ENCODE measurements around the gene CHPF.

Gene CHPF

DNA sequence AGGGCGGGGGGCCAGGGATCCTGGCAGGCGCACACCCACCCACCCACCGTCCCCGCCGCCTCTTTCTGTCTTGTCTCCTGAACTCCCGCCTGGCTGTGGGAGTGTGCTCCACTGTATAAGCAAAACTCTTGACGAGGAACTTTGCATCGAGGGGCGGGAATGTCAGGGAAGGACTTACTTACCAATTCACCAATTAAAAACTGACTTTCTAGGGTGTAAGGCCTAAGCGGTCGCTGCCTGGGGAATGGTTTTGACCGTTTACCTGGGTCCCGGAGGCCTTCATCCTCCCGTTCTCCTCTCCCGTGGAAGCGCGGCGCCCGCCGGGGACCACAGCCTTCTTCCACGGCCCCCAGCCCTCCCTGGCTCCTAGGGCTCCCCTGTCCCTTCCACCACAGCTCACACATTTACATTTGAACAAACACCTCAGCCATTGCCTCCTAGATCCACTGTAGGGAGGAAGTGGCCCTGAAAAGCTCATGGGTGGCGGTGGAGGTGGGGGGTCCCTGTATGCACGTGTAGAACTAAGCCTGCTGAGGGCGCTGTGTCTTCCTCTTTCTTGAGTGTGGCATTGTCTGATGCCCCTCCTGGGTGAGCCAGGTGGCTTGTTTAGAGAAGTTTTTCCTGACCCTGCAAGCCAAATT, 20.5 kb downstream of the CHPF start:
- no peak overlapping the region for H3K27ac ChIP-seq (ENCODE audit: low read depth in 2 of 2, low read length in 2 of 2)
- H3K27me3 ChIP-seq (ENCODE audit: control insufficient read depth in 2 of 2, insufficient read depth in 2 of 2, low read length in 2 of 2), result peaks cover 41 to 59% of the 10 kb centered on the region in 2 donors
- no peaks in the 10 kb centered on the region for H3K9me3 ChIP-seq (ENCODE audit: control insufficient read depth in 2 of 2, low read length in 2 of 2)

GRCh38 chr2:219522111-219523030, 21.2 kb downstream of the CHPF start:
- Histone ChIP-seq H3K27ac (ENCODE audit: low read depth in 2 of 2, low read length in 2 of 2) (no peak overlapping the region), H3K36me3 (ENCODE audit: control insufficient read depth in 2 of 2, insufficient read depth in 2 of 2, low read length in 2 of 2) (no peaks in the 10 kb centered on the region), H3K9me3 (ENCODE audit: control insufficient read depth in 2 of 2, low read length in 2 of 2) (no peaks in the 10 kb centered on the region), H3K9ac (ENCODE audit: low read depth in 1 of 2, low read length in 2 of 2) (no peak overlapping the region), H3K27me3 (ENCODE audit: control insufficient read depth in 2 of 2, insufficient read depth in 2 of 2, low read length in 2 of 2) (peaks cover 46 to 61% of the 10 kb centered on the region in 2 donors), H3K4me1 (ENCODE audit: control insufficient read depth in 2 of 2, insufficient read depth in 2 of 2, low read length in 2 of 2) (no peaks in the 10 kb centered on the region), H3K4me3 (ENCODE audit: low read length in 2 of 2) (no peak overlapping the region)

More for the DNA sequence above, 20.5 kb downstream of the CHPF start:
- Histone ChIP-seq H3K4me3 (ENCODE audit: low read length in 2 of 2) (no peak overlapping the region), H3K9ac (ENCODE audit: low read depth in 1 of 2, low read length in 2 of 2) (no peak overlapping the region), H3K4me1 (ENCODE audit: control insufficient read depth in 2 of 2, insufficient read depth in 2 of 2, low read length in 2 of 2) (no peaks in the 10 kb centered on the region), H3K36me3 (ENCODE audit: control insufficient read depth in 2 of 2, insufficient read depth in 2 of 2, low read length in 2 of 2) (no peaks in the 10 kb centered on the region)

DNA sequence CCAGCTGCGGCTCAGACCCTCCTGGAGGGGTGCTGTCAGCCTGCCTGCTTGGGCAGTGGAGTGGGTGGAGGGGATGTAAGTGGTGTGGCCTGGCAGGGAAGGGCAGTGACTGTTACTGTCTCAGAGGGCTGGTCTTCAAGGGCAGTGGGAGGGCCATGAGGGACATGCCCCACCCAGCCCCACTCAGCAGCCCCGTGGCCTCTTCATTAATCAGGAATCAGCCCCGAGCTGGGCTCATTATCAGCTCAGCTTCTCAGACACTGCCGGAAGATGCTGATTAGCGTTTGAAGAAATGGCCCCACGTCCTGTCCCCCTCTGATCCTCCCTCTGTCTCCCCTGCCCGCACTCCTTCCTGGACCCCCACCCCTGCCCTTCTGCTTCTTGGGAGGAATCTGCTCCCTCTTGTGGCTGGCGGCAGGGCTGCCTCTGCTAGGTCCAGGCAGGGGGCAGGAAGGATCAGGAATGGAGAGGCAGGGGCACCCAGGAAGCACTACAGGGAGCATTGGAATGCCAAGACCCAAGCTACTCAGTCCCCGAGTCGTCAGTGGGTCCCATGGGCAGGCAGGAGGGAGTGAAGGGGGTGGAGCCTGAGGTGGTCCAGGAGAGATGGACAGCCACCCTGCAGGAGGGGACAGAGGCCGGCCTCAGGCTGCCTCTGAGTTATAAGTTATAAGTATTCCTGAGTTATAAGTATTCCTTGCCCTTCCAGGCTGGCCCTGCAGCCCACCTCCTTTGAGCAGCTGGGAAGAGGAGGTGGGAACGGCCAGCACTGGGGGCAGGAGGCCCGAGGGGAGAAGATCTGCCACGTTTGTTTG, 22.3 kb downstream of the CHPF start:
- Histone ChIP-seq H3K36me3 (ENCODE audit: control insufficient read depth in 2 of 2, insufficient read depth in 2 of 2, low read length in 2 of 2) (no peaks in the 10 kb centered on the region), H3K9ac (ENCODE audit: low read depth in 1 of 2, low read length in 2 of 2) (no peak overlapping the region), H3K27me3 (ENCODE audit: control insufficient read depth in 2 of 2, insufficient read depth in 2 of 2, low read length in 2 of 2) (peaks cover 55 to 60% of the 10 kb centered on the region in 2 donors), H3K27ac (ENCODE audit: low read depth in 2 of 2, low read length in 2 of 2) (no peak overlapping the region), H3K9me3 (ENCODE audit: control insufficient read depth in 2 of 2, low read length in 2 of 2) (no peaks in the 10 kb centered on the region), H3K4me1 (ENCODE audit: control insufficient read depth in 2 of 2, insufficient read depth in 2 of 2, low read length in 2 of 2) (no peaks in the 10 kb centered on the region), H3K4me3 (ENCODE audit: low read length in 2 of 2) (no peak overlapping the region)

- H3K27me3 ChIP-seq (ENCODE audit: control insufficient read depth in 2 of 2, insufficient read depth in 2 of 2, low read length in 2 of 2), result peaks cover 54 to 65% of the 10 kb centered on the region in 2 donors
- no peaks in the 10 kb centered on the region for H3K36me3 ChIP-seq (ENCODE audit: control insufficient read depth in 2 of 2, insufficient read depth in 2 of 2, low read length in 2 of 2)
- no peaks in the 10 kb centered on the region for H3K9me3 ChIP-seq (ENCODE audit: control insufficient read depth in 2 of 2, low read length in 2 of 2)
- no peak overlapping the region for H3K27ac ChIP-seq (ENCODE audit: low read depth in 2 of 2, low read length in 2 of 2)
- no peak overlapping the region for H3K9ac ChIP-seq (ENCODE audit: low read depth in 1 of 2, low read length in 2 of 2)
- no peak overlapping the region for H3K4me3 ChIP-seq (ENCODE audit: low read length in 2 of 2)
- H3K4me1 ChIP-seq (ENCODE audit: control insufficient read depth in 2 of 2, insufficient read depth in 2 of 2, low read length in 2 of 2), result no peaks in the 10 kb centered on the region
These were observed 23.5 kb downstream of the CHPF start for GRCh38 chr2:219520079-219520478.

DNA sequence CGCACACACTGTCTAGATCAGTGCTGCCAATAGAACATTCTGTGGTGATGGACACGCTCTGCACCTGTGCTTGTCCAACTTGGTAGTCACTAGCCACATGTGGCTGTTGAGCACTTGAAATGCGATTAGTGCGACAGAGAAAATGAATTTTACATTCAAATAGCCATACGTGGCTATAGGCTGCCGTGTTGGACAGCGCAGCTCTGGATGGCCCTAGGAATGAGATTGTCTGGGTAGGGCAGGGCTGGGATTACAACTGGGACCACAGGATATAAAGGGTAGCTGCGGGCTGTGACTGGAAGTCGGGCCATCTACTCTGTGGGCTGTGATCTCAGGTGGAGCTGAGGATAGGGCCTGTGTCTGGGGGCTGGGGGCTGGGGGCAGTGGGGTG, 24.1 kb downstream of the CHPF start:
- no peaks in the 10 kb centered on the region for H3K36me3 ChIP-seq (ENCODE audit: control insufficient read depth in 2 of 2, insufficient read depth in 2 of 2, low read length in 2 of 2)
- H3K9me3 ChIP-seq (ENCODE audit: control insufficient read depth in 2 of 2, low read length in 2 of 2), result no peaks in the 10 kb centered on the region
- H3K4me3 ChIP-seq (ENCODE audit: low read length in 2 of 2), result no peak overlapping the region
- H3K9ac ChIP-seq (ENCODE audit: low read depth in 1 of 2, low read length in 2 of 2), result no peak overlapping the region
- no peak overlapping the region for H3K27ac ChIP-seq (ENCODE audit: low read depth in 2 of 2, low read length in 2 of 2)
- H3K4me1 ChIP-seq (ENCODE audit: control insufficient read depth in 2 of 2, insufficient read depth in 2 of 2, low read length in 2 of 2), result no peaks in the 10 kb centered on the region
- peaks cover 51 to 69% of the 10 kb centered on the region in 2 donors for H3K27me3 ChIP-seq (ENCODE audit: control insufficient read depth in 2 of 2, insufficient read depth in 2 of 2, low read length in 2 of 2)

- Histone ChIP-seq H3K9ac (ENCODE audit: low read depth in 1 of 2, low read length in 2 of 2) (no peak overlapping the region), H3K4me1 (ENCODE audit: control insufficient read depth in 2 of 2, insufficient read depth in 2 of 2, low read length in 2 of 2) (peaks cover 0 to 2% of the 10 kb centered on the region in 2 donors), H3K36me3 (ENCODE audit: control insufficient read depth in 2 of 2, insufficient read depth in 2 of 2, low read length in 2 of 2) (no peaks in the 10 kb centered on the region), H3K27ac (ENCODE audit: low read depth in 2 of 2, low read length in 2 of 2) (no peak overlapping the region), H3K4me3 (ENCODE audit: low read length in 2 of 2) (no peak overlapping the region), H3K9me3 (ENCODE audit: control insufficient read depth in 2 of 2, low read length in 2 of 2) (no peaks in the 10 kb centered on the region), H3K27me3 (ENCODE audit: control insufficient read depth in 2 of 2, insufficient read depth in 2 of 2, low read length in 2 of 2) (peaks cover 43 to 69% of the 10 kb centered on the region in 2 donors)
These were observed 25.4 kb downstream of the CHPF start for GRCh38 chr2:219517954-219518778.

DNA sequence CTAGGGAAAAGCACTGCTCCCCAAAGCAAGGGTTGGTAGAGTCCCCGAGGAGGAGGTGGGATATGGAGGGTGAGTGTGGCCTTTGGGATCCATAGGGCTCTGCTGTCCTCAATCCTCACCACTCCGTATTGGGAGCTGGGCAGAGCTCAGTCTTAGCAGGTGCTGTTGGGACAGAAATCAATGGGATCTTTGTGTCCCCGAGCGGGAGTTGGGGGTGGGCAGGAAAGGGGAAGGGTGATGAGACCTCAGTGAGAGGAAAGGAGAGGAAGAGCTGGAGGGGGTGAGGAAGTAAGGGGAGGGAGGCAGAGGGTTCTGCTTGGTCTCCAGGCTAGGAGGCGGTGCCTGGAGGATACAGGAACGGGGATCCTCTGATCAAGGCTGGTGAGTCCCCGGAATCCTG, 26.7 kb downstream of the CHPF start:
- H3K9me3 ChIP-seq (ENCODE audit: control insufficient read depth in 2 of 2, low read length in 2 of 2), result no peaks in the 10 kb centered on the region
- no peak overlapping the region for H3K4me3 ChIP-seq (ENCODE audit: low read length in 2 of 2)
- H3K27ac ChIP-seq (ENCODE audit: low read depth in 2 of 2, low read length in 2 of 2), result no peak overlapping the region
- no peaks in the 10 kb centered on the region for H3K36me3 ChIP-seq (ENCODE audit: control insufficient read depth in 2 of 2, insufficient read depth in 2 of 2, low read length in 2 of 2)
- H3K4me1 ChIP-seq (ENCODE audit: control insufficient read depth in 2 of 2, insufficient read depth in 2 of 2, low read length in 2 of 2), result peaks cover 0 to 2% of the 10 kb centered on the region in 2 donors
- H3K9ac ChIP-seq (ENCODE audit: low read depth in 1 of 2, low read length in 2 of 2), result no peak overlapping the region
- peaks cover 49 to 76% of the 10 kb centered on the region in 2 donors for H3K27me3 ChIP-seq (ENCODE audit: control insufficient read depth in 2 of 2, insufficient read depth in 2 of 2, low read length in 2 of 2)

DNA sequence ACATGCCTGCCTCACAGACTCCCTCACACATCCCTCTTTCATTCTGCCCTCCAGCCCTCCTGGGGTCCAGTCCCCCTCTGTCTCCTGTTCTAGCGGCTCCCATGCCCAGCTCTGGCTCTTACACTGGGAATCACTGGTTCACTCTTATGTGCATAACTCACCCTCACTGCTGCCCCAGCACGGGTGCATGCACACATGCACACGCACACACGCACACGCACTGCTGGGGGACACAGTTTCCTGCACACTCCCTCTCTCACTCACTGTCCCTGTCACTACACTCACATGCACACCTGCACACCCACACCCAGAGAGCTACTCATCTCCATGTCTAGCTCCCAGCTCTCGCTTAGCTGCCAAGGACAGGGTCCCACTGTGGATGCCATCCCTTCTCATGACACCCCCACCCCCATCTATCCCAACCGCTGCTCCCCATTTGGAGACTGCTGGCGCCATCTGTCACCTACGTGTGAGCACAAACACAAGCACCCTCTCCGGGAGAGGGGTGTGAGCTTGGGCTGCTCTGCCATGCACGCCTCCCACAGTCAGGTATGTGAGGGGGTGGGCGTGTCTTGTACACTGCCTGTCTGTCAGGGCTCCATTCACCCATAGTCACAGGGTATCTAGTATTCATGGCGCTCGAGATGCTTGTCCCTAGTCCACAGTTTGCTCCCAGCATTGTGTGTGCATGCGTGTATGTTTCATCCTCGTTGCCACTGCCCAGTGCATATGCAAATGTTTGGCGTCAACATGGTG, 27.6 kb downstream of the CHPF start:
- Histone ChIP-seq H3K36me3 (ENCODE audit: control insufficient read depth in 2 of 2, insufficient read depth in 2 of 2, low read length in 2 of 2) (no peaks in the 10 kb centered on the region), H3K4me1 (ENCODE audit: control insufficient read depth in 2 of 2, insufficient read depth in 2 of 2, low read length in 2 of 2) (peaks cover 0 to 2% of the 10 kb centered on the region in 2 donors), H3K9ac (ENCODE audit: low read depth in 1 of 2, low read length in 2 of 2) (no peak overlapping the region), H3K4me3 (ENCODE audit: low read length in 2 of 2) (no peak overlapping the region), H3K27me3 (ENCODE audit: control insufficient read depth in 2 of 2, insufficient read depth in 2 of 2, low read length in 2 of 2) (peaks cover 41 to 74% of the 10 kb centered on the region in 2 donors), H3K27ac (ENCODE audit: low read depth in 2 of 2, low read length in 2 of 2) (no peak overlapping the region), H3K9me3 (ENCODE audit: control insufficient read depth in 2 of 2, low read length in 2 of 2) (no peaks in the 10 kb centered on the region)

DNA sequence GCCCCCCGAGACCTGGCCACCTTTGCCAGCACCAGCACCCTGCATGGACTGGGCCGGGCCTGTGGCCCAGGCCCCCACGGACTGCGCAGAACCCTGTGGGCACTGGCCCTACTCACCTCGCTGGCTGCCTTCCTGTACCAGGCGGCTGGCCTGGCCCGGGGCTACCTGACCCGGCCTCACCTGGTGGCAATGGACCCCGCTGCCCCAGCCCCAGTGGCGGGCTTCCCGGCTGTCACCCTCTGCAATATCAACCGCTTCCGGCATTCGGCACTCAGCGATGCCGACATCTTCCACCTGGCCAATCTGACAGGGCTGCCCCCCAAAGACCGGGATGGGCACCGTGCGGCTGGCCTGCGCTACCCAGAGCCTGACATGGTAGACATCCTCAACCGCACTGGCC, 28.8 kb downstream of the CHPF start:
- Histone ChIP-seq H3K27ac (ENCODE audit: low read depth in 2 of 2, low read length in 2 of 2) (no peak overlapping the region), H3K9me3 (ENCODE audit: control insufficient read depth in 2 of 2, low read length in 2 of 2) (no peaks in the 10 kb centered on the region), H3K36me3 (ENCODE audit: control insufficient read depth in 2 of 2, insufficient read depth in 2 of 2, low read length in 2 of 2) (no peaks in the 10 kb centered on the region), H3K9ac (ENCODE audit: low read depth in 1 of 2, low read length in 2 of 2) (no peak overlapping the region), H3K4me3 (ENCODE audit: low read length in 2 of 2) (no peak overlapping the region), H3K4me1 (ENCODE audit: control insufficient read depth in 2 of 2, insufficient read depth in 2 of 2, low read length in 2 of 2) (peaks cover 2 to 6% of the 10 kb centered on the region in 2 donors), H3K27me3 (ENCODE audit: control insufficient read depth in 2 of 2, insufficient read depth in 2 of 2, low read length in 2 of 2) (peaks cover 43 to 72% of the 10 kb centered on the region in 2 donors)
